NCI-H2081 treated with DMSO at 0.1 percent for 48 hours (cell line): ENCODE measurements around the gene FKBP1B.
"Not testable (repeated sequence)": the region's sequence is repeated elsewhere in the genome, so short reads cannot be mapped to it uniquely, and the experiment has no call there.

ENCODE experiments used
- DNase-seq: peaks from one replicate; lab custom pipeline; 2025; lab: John Stamatoyannopoulos, UW

FKBP1B gene

GRCh38 chr2:24104110-24104650, 54.6 kb downstream of the FKBP1B start:
- no peak for DNase-seq

GRCh38 chr2:24104906-24105305, 55.4 kb downstream of the FKBP1B start:
- DNase-seq, result no peak

DNA sequence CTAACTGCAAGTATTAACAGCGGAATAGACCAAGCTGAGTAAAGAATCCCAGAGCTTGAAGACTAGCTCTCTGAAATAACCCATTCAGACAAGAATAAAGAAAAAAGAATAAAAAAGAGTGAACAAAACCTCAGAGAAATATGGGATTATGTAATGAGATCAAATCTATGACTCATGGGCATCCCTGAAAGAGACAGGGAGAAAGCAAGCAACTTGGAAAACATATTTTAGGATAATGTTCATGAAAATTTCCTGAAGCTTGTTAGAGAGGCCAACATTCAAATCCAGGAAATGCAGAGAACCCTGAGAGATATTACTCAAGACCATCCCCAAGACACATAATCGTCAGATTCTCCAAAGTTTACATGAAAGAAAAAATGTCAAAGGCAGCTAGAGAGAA, 56.3 kb downstream of the FKBP1B start:
- DNase-seq, result no peak

DNA sequence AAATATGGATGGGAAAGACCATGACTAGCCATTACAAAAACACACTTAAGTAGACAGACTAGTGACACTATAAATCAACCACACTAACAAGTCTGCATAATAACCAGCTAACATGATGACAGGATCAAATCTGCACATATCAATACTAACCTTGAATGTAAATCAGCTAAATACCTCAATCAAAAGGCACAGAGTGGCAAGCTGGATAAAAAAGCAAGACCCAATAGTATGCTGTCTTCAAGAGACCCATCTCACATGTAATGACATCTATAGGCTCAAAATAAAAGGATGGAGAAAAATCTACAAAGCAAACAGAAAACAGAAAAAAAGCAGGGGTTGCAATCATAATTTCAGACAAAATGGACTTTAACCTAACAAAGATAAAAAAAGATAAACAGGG, 57.2 kb downstream of the FKBP1B start:
- DNase-seq, result no peak

DNA sequence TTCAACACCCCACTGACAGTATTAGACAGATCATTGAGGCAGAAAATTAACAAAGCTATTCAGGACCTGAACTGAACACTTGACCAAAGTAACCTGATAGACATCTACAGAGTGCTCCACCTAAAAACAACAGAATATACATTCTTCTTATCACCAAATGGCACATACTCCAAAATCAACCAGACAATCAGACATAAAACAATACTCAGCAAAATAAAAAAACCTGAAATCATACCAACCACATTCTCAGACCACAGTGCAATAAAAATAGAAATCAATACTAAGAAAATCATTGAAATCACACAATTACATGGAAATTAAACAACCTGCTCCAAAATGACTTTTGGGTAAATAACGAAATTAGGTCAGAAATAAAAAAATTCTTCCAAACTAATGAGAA, 57.8 kb downstream of the FKBP1B start:
- no peak for DNase-seq

DNA sequence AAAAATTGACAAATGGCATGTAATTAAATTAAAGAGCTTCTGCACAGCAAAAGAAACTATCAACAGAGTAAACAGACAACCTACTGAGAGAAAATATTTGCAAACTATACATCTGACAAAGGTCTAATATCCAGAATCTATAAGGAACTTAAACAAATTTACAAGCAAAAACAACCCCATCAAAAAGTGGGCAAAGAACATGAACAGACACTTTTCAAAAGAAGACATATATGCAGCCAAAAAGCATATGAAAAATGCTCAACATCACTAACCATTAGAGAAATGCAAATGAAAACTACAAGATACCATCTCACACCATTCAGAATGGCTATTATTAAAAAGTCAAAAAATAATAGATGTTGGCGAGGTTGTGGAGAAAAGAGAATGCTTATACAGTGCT, 59.9 kb downstream of the FKBP1B start:
- DNase-seq, result not testable (repeated sequence)

- DNase-seq, result no peak
Measured at GRCh38 chr2:24110660-24111303, 61.2 kb downstream of the FKBP1B start.

DNA sequence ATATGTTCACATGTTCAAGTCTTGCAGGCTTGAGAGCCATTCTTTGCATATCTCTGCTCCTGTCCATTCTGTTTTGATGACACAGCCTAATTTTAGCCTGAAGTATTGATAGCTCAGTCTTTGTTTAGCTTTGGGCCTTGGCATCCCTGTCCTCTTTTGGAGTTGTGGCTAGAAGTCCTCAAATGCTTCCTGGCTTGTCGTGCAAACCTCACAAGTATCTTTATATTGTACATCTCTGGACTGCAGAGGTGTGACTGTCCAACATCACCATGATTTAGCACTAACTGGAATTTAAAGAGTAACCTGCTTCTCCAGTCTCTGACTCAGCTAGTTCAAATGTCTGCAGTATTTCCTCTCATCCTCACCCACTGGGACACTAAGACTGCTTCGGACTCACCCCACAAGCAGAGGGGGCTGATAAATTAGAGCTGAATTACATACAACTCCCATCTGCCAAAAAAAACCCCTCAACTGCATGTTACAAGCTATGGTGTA, 61.9 kb downstream of the FKBP1B start:
- no peak for DNase-seq
